Vagina (tissue), 2 donors: Measurements from ENCODE around the gene SLC25A47.
"Not testable (repeated sequence)": the region's sequence is repeated elsewhere in the genome, so short reads cannot be mapped to it uniquely, and the experiment has no call there.

Experiments
- CTCF ChIP-seq, 3 experiments: fragments of 450-650 bp in 2 of 3; fragments of 200-600 bp in 1 of 3; sonication (generic) in 1 of 3; IDR thresholded peaks; one replicate each; pipeline ENCODE4 v1.5.1; 2017 to 2019; ENCODE audit warnings: antibody characterized with exemption in 3 of 3, mild to moderate bottlenecking in 2 of 3, moderate library complexity in 2 of 3
- POLR2A ChIP-seq, 2 donors: fragments of 450-650 bp; IDR thresholded peaks; one replicate each; pipeline ENCODE4 v1.6.1; 2017; ENCODE audit warnings: antibody characterized with exemption in 2 of 2, mild to moderate bottlenecking in 2 of 2, moderate library complexity in 2 of 2
- POLR2AphosphoS5 ChIP-seq, 2 donors: sonication (generic); formaldehyde crosslinking; IDR thresholded peaks; one replicate each; pipeline ENCODE4 v1.9.0; 2017; ENCODE audit warnings: antibody characterized with exemption in 2 of 2, mild to moderate bottlenecking in 2 of 2, low read depth in 1 of 2; ENCODE audit not compliant: insufficient read depth in 1 of 2

GRCh38 chr14:100342826-100343225 is 19.7 kb downstream of the SLC25A47 start:
- not testable (repeated sequence) for TF ChIP-seq CTCF (IDR thresholded peaks at IDR 0.05); POLR2AphosphoS5 (IDR thresholded peaks at IDR 0.05; ENCODE audit: insufficient read depth in 1 of 2, low read depth in 1 of 2); POLR2A (IDR thresholded peaks at IDR 0.05)
